ENCODE results near the gene FXYD6.

- TF ChIP-seq, protein P1, sequence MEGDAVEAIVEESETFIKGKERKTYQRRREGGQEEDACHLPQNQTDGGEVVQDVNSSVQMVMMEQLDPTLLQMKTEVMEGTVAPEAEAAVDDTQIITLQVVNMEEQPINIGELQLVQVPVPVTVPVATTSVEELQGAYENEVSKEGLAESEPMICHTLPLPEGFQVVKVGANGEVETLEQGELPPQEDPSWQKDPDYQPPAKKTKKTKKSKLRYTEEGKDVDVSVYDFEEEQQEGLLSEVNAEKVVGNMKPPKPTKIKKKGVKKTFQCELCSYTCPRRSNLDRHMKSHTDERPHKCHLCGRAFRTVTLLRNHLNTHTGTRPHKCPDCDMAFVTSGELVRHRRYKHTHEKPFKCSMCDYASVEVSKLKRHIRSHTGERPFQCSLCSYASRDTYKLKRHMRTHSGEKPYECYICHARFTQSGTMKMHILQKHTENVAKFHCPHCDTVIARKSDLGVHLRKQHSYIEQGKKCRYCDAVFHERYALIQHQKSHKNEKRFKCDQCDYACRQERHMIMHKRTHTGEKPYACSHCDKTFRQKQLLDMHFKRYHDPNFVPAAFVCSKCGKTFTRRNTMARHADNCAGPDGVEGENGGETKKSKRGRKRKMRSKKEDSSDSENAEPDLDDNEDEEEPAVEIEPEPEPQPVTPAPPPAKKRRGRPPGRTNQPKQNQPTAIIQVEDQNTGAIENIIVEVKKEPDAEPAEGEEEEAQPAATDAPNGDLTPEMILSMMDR (IDR thresholded peaks at IDR 0.05) = no peak
- no peak for TF ChIP-seq EZH2 (IDR thresholded peaks at IDR 0.05)
- no peak for TF ChIP-seq EZH2phosphoT487 (IDR thresholded peaks at IDR 0.05)
Observed at GRCh38 chr11:117862753-117863152, 13.7 kb downstream of the FXYD6 start.

Data from neural progenitor cell (in vitro differentiated cells).